ENCODE data around the gene MFSD6.

Gene MFSD6

DNA sequence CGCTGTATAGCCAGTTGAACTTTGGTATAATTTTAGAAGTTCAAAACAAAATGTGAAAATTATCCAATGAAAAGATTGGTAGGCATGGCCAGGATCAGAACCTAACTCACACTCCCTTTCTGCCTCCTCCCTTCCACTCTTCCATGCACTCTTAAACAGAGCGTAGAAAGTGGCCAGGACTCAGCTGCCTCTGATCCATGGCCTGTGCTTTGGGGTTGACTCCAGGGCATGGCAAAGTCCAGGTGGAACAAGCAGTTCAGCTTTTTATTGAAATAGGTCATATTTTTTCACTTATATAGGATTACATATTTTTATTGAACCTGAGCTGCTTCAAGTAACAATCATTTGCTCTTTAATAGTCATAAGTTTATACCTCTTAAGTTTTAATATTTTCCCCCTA, 38.5 kb upstream of the MFSD6 start:
- Histone ChIP-seq H3K79me2 (ENCODE audit: control insufficient read depth, low read length) (no peaks in the 10 kb centered on the region), H3K36me3 (ENCODE audit: control insufficient read depth, low read length) (no peaks in the 10 kb centered on the region), H4K20me1 (ENCODE audit: control insufficient read depth, insufficient read depth, low read depth, low read length) (no peaks in the 10 kb centered on the region), H3K27ac (ENCODE audit: low read depth, low read length) (no peak overlapping the region), H3K4me1 (ENCODE audit: control insufficient read depth, low read length) (no peaks in the 10 kb centered on the region), H3K9me3 (ENCODE audit: control insufficient read depth, insufficient read depth, low read length) (no peaks in the 10 kb centered on the region), H3F3A (ENCODE audit: control insufficient read depth, insufficient read depth) (no peaks in the 10 kb centered on the region), H3K4me3 (ENCODE audit: low read length) (no peak overlapping the region), H3K9me2 (replicated peaks; ENCODE audit: control insufficient read depth, low read length) (no peaks in the 10 kb centered on the region), H3K4me2 (ENCODE audit: low read length) (no peak overlapping the region), H3K27me3 (ENCODE audit: control insufficient read depth, low read length) (no peaks in the 10 kb centered on the region)
- no peak for TF ChIP-seq EZH2phosphoT487 (IDR thresholded peaks at IDR 0.05; ENCODE audit: borderline replicate concordance, low read length)
- TF ChIP-seq, protein P1, sequence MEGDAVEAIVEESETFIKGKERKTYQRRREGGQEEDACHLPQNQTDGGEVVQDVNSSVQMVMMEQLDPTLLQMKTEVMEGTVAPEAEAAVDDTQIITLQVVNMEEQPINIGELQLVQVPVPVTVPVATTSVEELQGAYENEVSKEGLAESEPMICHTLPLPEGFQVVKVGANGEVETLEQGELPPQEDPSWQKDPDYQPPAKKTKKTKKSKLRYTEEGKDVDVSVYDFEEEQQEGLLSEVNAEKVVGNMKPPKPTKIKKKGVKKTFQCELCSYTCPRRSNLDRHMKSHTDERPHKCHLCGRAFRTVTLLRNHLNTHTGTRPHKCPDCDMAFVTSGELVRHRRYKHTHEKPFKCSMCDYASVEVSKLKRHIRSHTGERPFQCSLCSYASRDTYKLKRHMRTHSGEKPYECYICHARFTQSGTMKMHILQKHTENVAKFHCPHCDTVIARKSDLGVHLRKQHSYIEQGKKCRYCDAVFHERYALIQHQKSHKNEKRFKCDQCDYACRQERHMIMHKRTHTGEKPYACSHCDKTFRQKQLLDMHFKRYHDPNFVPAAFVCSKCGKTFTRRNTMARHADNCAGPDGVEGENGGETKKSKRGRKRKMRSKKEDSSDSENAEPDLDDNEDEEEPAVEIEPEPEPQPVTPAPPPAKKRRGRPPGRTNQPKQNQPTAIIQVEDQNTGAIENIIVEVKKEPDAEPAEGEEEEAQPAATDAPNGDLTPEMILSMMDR (IDR thresholded peaks at IDR 0.05; ENCODE audit: low read depth, low read length, poor library complexity, severe bottlenecking): no peak

DNA sequence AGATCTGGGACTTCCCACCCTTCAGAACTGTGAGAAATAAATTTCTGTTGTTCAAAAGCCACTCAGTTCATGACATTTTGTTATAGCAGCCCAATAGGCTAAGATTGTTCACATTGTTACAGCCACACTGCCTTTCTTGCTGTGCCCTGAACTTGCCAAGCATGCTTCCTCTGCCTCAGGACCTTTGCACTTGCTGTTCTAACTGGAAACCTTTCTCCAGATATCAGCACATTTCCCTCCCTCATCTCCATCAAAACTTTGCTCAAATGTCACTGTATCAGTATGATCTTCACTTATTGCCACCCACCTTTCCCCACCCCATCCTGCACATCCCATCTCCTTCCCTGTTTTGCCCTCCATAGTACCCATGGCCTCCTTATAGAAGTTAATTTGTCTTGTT, 32.1 kb upstream of the MFSD6 start:
- H4K20me1 ChIP-seq (ENCODE audit: control insufficient read depth, insufficient read depth, low read depth, low read length): no peaks in the 10 kb centered on the region

DNA sequence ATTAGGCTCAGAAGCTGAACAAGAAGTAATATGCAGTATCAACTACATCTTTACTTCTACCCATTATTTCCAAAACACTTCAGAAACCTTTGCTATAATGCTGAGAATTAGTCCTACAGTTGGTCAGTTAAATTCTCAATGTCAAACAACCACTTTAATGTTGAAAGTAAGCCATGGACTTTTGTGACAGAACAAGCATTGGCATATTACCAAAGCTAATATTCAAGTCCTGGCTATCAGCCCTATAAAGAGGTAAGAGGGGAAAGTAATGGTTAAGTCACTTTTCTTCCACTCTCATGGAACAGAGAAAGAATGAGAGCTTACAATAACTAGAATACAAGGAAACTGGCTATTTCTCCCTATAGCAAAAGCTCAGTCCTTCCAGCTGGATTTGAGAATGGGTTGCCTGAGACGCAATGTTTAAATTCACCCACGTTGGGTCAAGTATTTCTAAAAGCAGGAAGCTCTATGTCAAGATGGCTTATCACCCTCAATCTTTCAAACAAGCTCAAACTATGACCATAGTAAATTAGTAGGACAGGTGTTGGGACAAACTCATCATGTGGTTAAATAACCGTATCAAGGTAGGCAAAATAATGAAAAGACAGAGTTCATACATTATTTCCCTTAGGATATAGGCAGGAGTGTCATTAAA, 31.4 kb upstream of the MFSD6 start:
- Histone ChIP-seq H3K27ac (ENCODE audit: low read depth, low read length) (no peak overlapping the region), H3K9me2 (replicated peaks; ENCODE audit: control insufficient read depth, low read length) (no peaks in the 10 kb centered on the region), H4K20me1 (ENCODE audit: control insufficient read depth, insufficient read depth, low read depth, low read length) (no peaks in the 10 kb centered on the region), H3K36me3 (ENCODE audit: control insufficient read depth, low read length) (no peaks in the 10 kb centered on the region), H3K79me2 (ENCODE audit: control insufficient read depth, low read length) (no peaks in the 10 kb centered on the region), H3K4me3 (ENCODE audit: low read length) (no peak overlapping the region), H3K4me2 (ENCODE audit: low read length) (no peak overlapping the region), H3K9me3 (ENCODE audit: control insufficient read depth, insufficient read depth, low read length) (no peaks in the 10 kb centered on the region), H3F3A (ENCODE audit: control insufficient read depth, insufficient read depth) (no peaks in the 10 kb centered on the region), H3K4me1 (ENCODE audit: control insufficient read depth, low read length) (no peaks in the 10 kb centered on the region), H3K27me3 (ENCODE audit: control insufficient read depth, low read length) (no peaks in the 10 kb centered on the region)
- no peak for TF ChIP-seq EZH2phosphoT487 (IDR thresholded peaks at IDR 0.05; ENCODE audit: borderline replicate concordance, low read length)
- TF ChIP-seq, protein P1 (IDR thresholded peaks at IDR 0.05; ENCODE audit: low read depth, low read length, poor library complexity, severe bottlenecking): no peak

More for the DNA sequence above, 32.1 kb upstream of the MFSD6 start:
- no peaks in the 10 kb centered on the region for H3K36me3 ChIP-seq (ENCODE audit: control insufficient read depth, low read length)
- no peaks in the 10 kb centered on the region for H3F3A ChIP-seq (ENCODE audit: control insufficient read depth, insufficient read depth)
- no peaks in the 10 kb centered on the region for H3K9me2 ChIP-seq (replicated peaks; ENCODE audit: control insufficient read depth, low read length)
- H3K27me3 ChIP-seq (ENCODE audit: control insufficient read depth, low read length): no peaks in the 10 kb centered on the region
- H3K9me3 ChIP-seq (ENCODE audit: control insufficient read depth, insufficient read depth, low read length): no peaks in the 10 kb centered on the region
- no peak overlapping the region for H3K4me2 ChIP-seq (ENCODE audit: low read length)
- no peaks in the 10 kb centered on the region for H3K79me2 ChIP-seq (ENCODE audit: control insufficient read depth, low read length)
- no peaks in the 10 kb centered on the region for H3K4me1 ChIP-seq (ENCODE audit: control insufficient read depth, low read length)
- no peak overlapping the region for H3K4me3 ChIP-seq (ENCODE audit: low read length)
- TF ChIP-seq EZH2phosphoT487 (IDR thresholded peaks at IDR 0.05; ENCODE audit: borderline replicate concordance, low read length): no peak
- H3K27ac ChIP-seq (ENCODE audit: low read depth, low read length): no peak overlapping the region

DNA sequence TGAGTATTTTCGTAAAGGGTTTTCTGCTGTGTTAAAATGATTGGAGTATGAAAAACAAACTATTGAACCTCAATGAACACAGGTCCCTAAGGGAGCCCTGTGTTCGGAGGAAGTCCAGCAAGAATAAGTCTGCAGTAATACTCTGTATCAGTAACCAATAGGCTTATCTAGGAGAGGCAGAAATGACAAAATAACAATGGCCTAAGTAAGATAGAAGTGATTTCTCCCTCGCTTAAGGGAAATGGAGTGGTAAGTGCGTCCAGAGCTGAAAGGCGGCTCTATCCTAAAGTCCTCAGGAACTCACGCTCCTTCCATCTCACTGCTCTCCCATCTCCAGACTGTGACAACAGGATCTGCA, 29.3 kb upstream of the MFSD6 start:
- no peaks in the 10 kb centered on the region for H3K9me3 ChIP-seq (ENCODE audit: control insufficient read depth, insufficient read depth, low read length)
- no peak for TF ChIP-seq EZH2phosphoT487 (IDR thresholded peaks at IDR 0.05; ENCODE audit: borderline replicate concordance, low read length)
- TF ChIP-seq, protein P1 (IDR thresholded peaks at IDR 0.05; ENCODE audit: low read depth, low read length, poor library complexity, severe bottlenecking): no peak

More for the DNA sequence above, 29.3 kb upstream of the MFSD6 start:
- Histone ChIP-seq H3K27me3 (ENCODE audit: control insufficient read depth, low read length) (no peaks in the 10 kb centered on the region), H3F3A (ENCODE audit: control insufficient read depth, insufficient read depth) (no peaks in the 10 kb centered on the region), H3K4me1 (ENCODE audit: control insufficient read depth, low read length) (no peaks in the 10 kb centered on the region), H3K4me3 (ENCODE audit: low read length) (no peak overlapping the region), H3K27ac (ENCODE audit: low read depth, low read length) (no peak overlapping the region), H3K79me2 (ENCODE audit: control insufficient read depth, low read length) (no peaks in the 10 kb centered on the region), H4K20me1 (ENCODE audit: control insufficient read depth, insufficient read depth, low read depth, low read length) (no peaks in the 10 kb centered on the region), H3K36me3 (ENCODE audit: control insufficient read depth, low read length) (no peaks in the 10 kb centered on the region), H3K4me2 (ENCODE audit: low read length) (no peak overlapping the region), H3K9me2 (replicated peaks; ENCODE audit: control insufficient read depth, low read length) (no peaks in the 10 kb centered on the region)
